Endometrium (tissue), 2 donors: ENCODE data around the gene CD300LG.
"Not testable (repeated sequence)": the region's sequence is repeated elsewhere in the genome, so short reads cannot be mapped to it uniquely, and the experiment has no call there.

Experiments
- FAIRE-seq: peaks from 2 replicates; lab custom pipeline; 2012; peaks lifted over from hg19 to GRCh38; lab: Jason Lieb, UNC
- donor health status: control.
- donor health status: control.

CD300LG gene, protein sequence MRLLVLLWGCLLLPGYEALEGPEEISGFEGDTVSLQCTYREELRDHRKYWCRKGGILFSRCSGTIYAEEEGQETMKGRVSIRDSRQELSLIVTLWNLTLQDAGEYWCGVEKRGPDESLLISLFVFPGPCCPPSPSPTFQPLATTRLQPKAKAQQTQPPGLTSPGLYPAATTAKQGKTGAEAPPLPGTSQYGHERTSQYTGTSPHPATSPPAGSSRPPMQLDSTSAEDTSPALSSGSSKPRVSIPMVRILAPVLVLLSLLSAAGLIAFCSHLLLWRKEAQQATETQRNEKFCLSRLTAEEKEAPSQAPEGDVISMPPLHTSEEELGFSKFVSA

DNA sequence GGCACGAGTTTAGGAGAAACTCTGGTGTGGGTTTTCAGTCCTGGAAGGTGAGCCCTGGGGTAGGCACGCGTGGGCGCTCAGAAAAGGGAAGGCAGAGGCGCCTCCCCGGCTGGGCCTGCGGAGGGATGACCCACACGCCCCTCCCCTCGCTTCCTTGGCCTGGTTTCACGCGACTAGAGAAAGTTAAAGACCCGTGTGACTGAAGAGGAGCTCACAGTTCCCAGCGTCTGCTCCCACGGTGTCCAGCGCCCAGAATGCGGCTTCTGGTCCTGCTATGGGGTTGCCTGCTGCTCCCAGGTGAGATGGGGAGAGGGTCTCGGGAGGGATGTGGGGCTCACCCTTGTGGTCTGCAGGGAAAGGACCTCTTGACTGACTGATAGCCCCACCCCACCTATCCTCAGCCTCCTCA is at the start of gene CD300LG:
Gene CD300LG (plus strand): TSS at position 214 of the 409 bp plus-strand sequence. CDS start 41 bp downstream, at position 255.
- FAIRE-seq: no peak

DNA sequence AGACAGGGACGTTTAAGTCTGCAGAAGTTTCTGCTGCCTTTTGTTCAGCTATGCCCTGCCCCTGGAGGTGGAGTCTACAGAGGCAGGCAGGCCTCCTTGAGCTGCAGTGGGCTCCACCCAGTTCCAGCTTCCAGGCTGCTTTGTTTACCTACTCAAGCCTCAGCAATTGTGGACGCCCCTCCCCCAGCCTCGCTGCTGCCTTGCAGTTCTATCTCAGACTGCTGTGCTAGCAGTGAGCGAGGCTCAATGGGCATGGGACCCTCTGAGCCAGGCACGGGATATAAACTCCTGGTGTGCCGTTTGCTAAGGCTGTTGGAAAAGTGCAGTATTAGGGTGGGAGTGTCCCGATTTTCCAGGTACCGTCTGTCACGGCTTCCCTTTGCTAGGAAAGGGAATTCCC is 49.0 kb upstream of the CD300LG start:
- FAIRE-seq: not testable (repeated sequence)

DNA sequence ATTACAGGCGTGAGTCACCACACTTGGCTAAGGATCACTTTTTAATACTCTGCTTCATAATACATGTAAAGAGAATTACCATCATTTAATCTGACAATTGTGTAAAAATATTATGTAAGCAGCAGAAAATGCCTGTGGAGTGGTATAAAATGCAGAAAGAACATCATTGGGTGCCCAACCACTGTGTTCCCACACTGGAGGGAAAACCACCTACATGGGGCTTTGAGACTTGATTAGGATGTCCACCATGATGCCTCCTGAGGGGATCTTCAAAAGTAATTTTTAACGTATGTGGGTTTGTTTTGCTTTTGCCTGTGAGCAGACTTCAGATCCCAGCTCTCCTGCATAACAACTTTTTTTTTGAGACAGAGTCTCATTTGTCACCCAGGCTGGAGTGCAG is 47.9 kb upstream of the CD300LG start:
- FAIRE-seq: no peak

DNA sequence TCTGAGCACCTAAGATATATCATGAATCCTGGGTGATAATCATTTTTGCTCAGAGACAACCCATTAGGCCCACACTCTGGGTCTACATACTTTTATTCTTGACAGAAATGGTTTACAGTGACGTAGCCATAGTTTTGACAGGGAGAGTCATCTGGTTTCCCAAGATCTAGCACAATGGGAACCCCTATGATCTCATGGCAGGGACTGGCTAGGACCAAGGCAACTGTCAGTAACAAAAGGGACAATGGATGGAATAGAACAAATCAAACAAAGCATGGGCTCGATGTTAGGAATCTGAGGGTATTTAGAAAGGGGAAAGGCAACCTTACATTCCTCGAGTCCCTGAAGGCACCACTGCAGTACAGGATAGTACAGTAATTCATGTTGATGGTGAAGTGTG is 46.2 kb upstream of the CD300LG start:
- FAIRE-seq: no peak

DNA sequence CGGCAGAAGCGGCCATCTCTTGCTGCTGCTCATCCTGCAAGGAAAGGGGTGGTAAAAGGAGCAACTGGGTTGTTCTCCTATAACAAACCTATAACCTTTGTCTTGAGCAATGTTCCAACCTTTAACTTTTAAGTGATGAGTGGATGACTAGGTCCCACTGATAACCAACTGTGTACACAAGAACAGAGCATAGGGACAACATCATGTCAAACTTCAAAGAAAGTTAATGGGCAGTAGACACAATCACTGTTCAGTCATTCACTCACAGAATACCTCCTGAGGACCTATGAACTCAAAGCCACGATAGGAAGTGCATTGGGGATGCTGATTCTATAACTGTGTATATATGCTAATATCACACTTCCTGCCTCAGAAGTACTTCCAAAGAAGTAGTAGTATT is 45.1 kb upstream of the CD300LG start:
- no peak for FAIRE-seq

DNA sequence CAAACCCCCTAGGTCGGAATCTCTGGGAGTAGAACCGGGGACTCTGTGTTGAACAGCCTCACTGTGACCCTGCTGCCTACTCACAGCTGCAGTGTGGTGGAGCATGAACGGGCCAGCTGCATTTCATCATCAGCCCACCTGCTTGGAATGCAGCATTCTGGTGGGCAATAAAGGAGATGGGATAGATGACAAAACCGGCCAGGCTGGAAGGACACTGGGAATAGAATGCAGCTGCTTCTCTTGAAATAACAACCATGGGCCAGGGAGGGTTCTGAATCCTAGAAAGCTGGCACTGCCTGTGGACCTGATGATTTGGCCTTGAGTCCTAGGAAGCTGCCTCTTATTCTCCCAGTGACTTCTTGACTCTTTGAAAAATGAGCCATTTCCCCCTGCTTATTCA is 43.2 kb upstream of the CD300LG start:
- FAIRE-seq: no peak

DNA sequence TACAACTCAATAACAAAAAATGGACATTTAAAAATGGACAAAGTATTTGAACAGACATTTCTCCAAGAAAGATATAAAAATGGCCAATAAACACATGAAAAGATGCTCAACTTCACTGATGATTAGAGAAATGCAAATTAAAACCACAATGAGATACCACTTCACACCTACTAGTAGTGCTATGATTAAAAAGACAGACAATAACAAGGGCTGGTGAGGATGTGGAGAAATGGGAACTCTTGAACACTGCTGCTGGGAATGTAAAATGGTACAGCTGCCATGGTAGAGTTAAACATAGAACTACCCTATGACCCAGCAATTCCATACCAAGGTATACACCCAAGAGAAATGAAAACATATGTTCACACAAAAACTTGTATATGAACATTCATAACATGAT is 41.9 kb upstream of the CD300LG start:
- FAIRE-seq: no peak

DNA sequence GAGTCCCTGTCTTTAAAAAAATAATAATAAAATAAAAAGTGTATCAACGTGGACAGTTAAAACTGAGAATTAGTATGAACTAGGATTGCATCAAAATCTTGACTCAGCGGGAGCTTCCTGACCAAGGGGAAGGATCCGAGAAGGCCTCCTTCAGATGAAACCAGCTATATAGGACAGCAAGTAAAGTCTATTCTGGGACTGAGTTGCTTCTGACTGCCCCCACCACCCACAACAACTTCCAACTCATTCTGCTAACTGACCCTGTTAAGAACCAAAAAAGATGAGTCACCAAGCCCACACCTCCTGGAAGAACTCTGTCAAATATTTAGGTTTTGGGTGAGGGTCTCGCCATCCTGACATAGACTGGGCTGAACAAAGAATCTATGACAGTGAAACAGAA is 38.9 kb upstream of the CD300LG start:
- FAIRE-seq: no peak

DNA sequence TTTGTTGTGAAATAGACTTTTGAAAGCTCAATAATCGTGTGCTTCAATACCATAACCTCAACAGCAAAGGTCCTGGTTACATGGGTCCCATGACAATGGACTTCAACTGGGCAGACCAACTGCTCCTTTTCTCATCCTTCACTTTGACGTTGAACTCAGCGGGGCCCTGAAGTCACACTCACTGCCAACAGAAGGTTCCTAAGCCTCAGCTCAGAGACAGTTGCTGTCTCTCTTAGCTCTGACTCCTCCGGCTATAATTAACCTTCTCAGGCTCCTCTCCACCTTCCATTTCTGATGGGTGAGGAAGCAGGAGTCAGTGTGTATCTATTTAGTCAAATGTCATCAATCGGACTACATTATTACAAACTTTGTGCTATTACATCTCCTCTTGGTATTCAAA is 37.9 kb upstream of the CD300LG start:
- no peak for FAIRE-seq

DNA sequence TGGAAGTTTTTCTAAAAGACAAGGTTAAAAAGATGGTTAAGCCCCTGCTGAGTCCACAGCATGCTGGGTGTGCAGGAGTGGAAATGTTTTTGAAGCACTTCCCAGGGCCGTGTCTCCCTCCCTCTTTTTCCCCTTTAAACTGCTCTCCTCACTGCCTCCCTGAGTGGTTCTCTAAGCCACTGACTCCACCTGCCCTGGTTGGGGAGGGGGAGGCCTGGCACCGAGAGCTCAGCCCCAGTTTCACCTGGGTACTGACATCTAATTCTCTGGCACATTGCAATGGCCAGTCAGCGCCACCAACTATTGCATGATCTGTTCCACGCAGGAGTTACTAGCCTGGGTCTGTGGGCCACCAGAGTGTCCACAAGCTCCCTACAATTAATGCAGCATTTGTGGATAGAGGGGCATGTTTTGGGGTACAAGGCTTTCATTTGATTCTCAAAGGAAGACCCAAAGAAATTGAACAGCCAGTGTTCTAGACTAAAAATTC is 36.7 kb upstream of the CD300LG start:
- no peak for FAIRE-seq

DNA sequence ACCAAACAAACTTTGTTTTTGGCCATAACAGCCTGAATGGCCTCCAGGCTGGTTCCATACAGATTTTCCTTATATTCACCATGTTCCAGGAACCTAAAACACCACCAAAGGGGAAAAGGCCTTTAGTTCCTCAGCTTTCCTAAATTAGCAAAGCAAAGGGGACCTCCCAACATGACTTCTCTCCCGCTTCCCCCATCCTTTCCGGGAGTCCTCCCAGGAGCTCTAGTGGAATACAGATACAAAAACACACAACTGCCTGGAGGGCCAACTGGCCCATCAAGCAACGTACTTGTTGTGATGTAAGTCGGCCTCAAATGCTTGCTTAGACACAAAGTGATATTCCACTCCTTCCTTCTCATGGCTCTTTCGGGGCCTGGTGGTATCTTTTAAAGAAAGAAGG is 36.2 kb upstream of the CD300LG start:
- no peak for FAIRE-seq

DNA sequence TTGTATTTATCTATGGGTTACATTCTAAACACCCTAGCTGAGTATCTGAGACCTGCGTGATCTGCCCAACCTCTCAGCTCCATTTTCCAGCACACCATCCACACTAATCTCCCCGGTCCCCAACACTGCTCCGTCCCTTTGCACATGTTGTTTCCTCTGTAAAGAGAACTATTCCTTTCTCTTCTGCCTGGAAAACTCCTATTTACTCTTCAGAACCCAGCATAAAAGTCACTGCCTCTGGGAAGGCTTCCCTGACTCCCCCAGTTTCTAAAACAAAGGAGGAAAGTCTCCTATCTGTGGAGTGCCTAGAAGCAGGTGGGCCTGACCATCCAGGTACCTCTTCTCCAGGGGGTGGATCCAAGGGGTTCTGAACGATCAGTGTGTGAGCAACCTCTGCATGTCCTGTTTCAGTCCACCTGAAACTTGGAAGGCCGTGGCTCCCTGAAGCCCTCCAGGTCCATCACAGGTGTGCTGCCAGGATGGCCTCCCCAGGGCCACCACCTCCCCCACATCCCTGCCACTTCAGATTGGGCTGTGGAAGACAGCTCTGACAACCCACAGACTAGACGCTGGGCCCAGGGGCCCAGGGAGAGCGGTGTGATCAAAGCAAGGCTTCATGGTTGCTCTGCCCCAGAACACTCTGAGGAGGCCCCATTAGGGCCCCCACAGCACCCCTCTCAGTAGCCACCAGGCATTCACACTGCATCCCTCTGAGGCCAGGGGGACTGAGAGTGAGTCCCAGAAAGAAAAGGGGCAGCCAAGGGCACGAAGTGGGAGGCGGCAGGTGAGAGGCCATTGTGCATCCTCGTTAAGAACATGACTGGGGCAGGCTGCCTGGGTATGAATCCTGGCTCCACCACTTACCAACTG is 34.3 kb upstream of the CD300LG start:
- FAIRE-seq: no peak

DNA sequence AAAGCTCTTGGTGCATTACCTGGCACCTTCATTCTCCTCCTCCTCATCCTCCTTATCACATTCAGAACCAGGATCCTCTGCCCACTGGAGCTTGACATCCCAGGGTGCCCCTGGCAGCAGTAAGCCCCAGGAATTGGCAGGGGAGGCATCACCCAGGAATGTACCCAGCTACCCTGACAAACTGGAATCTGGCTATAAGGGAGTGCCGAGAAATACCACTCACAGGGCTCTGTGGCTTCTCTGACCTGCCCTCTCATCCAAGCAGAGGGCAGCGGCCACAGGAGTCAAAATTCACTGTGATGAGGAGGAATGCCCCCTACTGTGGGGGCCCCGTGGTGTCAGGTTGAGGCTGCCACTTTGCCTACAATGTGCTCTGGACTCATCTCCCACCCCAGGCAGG is 33.6 kb upstream of the CD300LG start:
- FAIRE-seq: no peak

DNA sequence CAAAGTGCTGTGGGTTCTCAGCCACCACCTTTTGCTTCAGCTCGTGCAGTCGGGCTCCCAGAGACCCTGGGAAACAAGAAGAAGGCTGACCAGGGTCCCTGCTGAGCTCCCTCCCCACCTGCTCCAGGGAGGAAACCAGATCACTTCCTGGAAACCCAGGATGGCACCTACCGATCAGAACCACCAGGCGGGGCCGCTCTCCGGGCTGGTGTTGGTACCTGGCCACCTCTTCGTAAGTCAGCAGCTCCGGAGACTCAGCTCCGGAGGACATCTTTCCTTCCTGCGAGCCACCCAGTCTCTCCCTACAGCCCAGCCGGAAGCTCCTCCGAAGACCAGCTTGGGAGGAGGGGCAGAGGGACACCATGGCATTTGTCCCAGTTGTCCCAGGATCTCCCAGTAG is 33.0 kb upstream of the CD300LG start:
- no peak for FAIRE-seq

DNA sequence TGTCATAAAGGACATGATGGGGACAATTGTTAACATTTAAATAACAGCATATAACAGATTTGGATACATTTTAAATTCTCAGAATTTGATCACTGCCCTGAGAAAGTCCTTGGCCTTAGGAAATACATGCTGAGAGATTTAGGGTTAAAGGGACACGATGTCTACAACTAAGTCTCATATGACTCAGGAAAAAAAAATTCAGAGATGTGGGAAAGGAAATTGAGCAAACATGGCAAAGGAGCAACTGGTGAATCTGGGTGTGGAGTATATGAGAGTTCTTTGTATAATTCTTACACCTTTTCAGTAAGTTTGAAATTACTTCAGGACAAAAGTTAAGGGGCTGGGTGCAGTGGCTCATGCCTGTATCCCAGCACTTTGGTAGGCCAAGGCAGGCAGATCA is 32.3 kb upstream of the CD300LG start:
- FAIRE-seq: no peak

DNA sequence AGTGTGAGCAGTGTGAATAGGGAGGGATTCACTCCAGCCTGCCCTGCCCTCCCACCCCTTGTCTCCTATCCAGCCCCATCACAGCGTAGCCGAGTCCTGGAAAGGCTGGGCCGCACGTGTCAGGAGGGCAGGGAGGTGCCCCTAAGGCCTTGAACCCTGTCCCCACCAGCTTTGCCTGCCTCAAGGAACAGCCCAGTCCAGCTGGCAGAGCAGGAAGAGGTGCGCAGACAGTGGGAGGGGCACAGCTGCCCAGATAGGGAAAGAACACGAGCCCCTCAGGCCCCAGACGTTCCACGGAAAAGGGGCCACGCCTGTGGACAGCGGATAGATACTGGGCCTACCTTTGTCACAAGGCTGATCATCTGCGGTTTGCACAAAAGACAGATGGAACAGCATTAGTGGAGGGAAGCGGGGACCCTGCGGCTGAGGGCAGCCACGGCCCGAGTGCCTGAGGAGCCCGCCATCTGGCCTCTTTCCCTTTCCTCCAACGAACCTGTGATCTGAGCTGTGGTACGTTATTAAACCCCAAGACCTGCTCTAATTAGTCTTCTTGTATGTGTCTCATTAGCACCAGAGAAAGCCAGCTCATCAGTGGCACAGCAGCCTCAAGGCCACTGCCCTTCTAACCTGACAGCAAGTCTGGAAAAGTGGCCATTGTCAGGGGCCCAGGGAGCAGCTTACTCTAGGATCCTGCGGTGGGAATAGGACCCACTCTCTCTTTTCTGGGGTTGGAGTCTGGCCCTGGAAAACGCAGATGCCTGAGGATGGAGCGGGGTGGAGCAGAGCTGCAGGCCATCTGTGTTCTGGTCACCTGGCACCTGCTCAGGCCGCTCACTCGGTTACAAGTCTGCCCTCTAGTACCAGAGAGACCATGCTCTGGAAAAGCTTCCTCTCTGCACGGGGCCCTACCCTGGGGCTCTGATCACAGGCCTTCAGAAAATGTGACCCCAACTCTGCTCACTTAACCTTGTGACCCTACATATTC is 30.3 kb upstream of the CD300LG start:
- FAIRE-seq: no peak

DNA sequence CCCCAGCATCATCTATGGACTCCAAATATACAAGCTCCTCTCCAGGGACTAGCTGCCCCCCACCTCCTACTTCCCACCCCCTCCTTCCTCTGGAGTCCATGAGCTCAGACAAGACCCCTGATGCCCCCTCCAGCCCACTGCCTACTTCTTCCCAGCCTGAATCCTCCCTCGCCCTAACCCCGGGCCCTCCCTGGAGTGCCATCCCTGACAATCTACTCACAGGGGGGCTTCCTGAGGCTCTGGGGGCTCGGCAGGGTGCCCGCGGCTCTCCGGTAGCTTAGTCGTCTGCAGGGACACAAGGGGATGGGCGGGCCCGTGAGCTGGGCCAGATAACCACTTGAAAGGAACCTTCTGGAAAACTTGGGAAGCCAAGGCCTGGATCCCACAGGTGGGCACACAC is 29.1 kb upstream of the CD300LG start:
- FAIRE-seq: no peak

DNA sequence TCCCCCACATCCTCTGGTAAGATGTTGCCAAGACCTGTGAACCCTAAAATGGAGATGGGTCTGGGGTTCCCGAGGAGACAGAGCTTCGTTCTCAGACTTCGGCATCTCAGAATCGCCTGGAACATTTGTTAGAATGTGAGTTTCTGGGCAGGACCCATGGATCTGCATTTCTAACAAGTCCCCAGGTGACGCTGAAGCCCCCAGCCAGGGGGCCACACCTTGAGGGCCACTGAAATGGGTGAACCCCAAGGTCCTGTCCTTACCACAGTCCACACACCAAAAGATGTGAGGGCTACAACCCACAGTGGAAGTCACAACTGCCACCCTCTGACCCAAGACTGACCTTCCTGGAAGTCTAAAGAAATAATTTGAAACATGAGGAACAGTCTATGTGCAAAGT is 28.0 kb upstream of the CD300LG start:
- no peak for FAIRE-seq

DNA sequence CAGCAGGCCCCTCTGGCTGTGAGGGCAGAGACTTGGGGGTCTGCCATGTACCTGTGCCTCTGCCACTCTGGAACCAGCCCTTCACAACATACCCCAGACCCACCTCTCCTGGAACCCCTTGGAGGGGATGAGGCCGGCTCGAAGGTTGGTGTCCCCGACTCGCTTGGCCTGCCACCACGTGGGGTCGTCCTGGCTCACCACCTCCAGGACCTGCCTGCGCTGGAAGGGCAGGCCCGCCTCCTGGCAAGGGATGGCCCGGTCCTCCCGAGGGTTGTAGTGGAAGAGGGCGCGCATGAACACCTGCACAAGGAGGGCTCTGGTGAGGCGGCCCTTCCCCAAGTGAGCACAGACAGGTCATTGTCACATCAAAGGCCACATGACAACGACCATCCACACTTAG is 26.2 kb upstream of the CD300LG start:
- FAIRE-seq: no peak

DNA sequence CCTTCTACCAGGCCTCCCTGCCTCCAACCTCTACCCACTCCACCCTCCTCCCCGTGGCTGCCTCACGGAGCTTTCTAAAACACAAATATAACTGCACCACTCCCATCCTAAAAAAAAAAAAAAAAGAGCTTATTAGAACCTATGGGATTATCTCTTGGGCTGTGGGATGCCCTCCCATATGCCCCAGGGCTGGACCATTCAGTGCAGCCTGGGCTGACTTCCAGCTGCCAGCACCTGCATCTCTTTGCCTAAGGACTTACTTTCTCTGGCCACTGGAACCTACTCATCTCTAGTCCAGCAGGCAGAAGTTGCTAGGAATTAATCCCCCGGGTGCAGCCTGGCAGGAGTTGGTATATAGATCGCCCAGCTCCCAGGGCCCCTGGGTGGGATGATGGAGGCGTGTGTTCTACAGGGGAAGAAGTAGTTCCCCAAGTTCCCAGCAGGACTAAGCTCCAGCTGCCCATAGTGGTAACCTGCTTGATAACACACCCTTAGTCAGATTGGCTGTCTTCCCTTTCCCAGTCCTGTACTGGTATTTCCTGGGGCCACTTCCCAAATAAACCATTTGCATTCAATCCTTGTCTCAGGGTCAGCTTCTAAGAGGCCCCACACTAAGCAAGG is 24.3 kb upstream of the CD300LG start:
- FAIRE-seq: no peak

DNA sequence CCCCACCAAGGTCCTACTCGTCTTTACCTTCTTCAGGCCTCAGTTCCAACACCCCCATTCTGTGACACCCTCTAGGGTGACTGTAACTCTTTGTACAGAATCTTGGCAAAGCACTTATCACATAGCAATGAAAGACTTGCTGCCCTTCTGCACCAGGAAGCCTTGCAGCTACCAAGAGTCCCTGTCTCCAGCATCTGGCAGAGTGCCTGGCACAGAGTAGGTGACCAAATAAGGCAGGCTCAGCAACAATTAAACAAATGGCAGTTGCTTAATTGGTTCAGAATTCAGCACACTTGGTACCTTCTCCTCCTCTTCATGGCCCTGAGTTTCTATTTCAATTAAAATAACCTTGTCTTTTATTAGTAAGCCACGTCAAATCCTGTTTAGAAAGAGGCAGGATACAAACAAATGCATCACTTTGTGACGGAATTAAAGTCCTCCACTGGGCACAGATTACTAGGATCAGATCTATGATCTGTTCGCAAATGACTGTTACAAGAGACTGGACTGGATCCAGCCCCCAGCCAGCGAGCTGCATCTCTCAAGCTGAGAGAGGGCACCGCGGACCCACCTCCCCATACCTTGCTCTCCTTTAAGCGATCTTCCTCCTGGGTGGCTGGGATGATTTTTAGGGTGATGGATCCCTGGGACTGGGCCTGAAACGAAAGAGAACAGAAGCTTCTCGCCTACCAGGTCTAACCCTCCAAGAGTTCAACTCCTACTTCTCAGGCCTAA is 23.5 kb upstream of the CD300LG start:
- no peak for FAIRE-seq
